LNCAP (cell line): Measurements from ENCODE around the gene TNS3.

Source experiments
- TF ChIP-seq, protein P1 (sequence below): fragments of 450-650 bp; IDR thresholded peaks from 2 replicates; pipeline ENCODE4 v1.5.1; 2017; ENCODE audit warnings: mild to moderate bottlenecking

Gene TNS3

DNA sequence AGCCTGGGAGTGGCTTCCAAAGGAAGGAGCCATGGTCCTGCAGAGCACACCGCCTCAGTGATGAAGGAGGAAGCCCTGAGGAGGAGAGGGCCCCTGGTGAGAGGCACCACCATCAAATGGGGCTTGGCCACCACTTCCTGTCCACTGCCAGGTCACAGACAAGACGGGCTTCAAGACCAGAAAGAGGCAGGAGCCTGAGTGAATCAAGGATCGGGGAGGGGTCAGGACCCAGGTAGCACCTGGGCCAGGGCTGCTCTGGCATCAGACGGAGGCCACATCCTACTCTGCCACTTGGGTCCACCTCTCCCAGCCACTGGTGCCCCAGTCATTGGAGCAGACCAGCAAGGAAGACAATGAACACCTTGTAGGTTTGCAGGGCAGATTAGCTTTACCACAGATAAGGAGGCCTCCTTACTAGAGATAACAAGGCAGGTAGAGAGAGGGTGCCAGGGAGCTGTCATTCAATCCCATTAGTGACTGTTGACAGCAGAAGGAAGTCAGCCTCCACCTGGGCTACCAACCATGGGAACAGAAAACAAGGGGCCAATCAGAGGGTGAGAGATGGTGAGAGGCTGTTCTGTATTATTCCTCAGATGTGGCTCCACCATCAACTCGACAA is 143.4 kb downstream of the TNS3 start:
- TF ChIP-seq, protein P1, sequence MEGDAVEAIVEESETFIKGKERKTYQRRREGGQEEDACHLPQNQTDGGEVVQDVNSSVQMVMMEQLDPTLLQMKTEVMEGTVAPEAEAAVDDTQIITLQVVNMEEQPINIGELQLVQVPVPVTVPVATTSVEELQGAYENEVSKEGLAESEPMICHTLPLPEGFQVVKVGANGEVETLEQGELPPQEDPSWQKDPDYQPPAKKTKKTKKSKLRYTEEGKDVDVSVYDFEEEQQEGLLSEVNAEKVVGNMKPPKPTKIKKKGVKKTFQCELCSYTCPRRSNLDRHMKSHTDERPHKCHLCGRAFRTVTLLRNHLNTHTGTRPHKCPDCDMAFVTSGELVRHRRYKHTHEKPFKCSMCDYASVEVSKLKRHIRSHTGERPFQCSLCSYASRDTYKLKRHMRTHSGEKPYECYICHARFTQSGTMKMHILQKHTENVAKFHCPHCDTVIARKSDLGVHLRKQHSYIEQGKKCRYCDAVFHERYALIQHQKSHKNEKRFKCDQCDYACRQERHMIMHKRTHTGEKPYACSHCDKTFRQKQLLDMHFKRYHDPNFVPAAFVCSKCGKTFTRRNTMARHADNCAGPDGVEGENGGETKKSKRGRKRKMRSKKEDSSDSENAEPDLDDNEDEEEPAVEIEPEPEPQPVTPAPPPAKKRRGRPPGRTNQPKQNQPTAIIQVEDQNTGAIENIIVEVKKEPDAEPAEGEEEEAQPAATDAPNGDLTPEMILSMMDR: no peak

DNA sequence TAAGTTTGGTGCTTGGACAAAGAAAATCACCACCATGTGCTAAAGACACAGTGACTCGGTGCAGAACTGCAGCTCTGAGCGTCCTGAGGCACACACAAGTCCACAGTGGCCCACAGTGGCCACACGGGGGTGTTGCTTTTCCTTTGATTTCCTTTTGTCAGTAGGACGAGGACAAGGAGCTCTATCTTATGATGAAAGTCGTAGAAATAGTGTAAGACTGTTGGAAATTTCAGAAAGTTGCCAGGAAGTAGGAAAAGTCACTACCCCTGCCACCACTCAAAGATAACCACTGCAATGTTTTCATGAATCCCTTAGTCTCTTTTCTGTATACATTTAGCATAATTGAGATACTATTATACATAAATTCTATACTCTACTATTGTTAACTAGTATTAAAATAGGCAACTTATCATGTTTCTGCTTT is 146.0 kb downstream of the TNS3 start:
- TF ChIP-seq, protein P1: peak; percentile 83

DNA sequence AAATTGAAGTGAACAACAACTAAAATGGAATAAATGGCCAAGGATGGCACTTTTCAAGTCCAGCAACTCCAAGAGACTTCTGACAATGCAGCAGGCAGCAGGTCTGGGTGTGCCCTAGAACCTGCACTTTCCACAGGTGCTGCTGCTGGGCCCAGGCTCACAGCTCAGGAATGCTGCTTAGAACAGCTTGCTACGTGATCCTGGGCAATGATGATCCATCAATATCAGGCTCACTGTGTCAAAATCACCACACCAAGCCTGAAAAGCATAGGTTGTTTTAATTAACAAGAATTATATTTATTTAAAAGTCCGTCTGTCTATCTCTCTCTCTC is 148.4 kb downstream of the TNS3 start:
- TF ChIP-seq, protein P1: no peak

- TF ChIP-seq, protein P1: no peak
Observed at GRCh38 chr7:47432671-47433563, 149.0 kb downstream of the TNS3 start.

GRCh38 chr7:47430422-47430821 is 151.5 kb downstream of the TNS3 start:
- TF ChIP-seq, protein P1: no peak

DNA sequence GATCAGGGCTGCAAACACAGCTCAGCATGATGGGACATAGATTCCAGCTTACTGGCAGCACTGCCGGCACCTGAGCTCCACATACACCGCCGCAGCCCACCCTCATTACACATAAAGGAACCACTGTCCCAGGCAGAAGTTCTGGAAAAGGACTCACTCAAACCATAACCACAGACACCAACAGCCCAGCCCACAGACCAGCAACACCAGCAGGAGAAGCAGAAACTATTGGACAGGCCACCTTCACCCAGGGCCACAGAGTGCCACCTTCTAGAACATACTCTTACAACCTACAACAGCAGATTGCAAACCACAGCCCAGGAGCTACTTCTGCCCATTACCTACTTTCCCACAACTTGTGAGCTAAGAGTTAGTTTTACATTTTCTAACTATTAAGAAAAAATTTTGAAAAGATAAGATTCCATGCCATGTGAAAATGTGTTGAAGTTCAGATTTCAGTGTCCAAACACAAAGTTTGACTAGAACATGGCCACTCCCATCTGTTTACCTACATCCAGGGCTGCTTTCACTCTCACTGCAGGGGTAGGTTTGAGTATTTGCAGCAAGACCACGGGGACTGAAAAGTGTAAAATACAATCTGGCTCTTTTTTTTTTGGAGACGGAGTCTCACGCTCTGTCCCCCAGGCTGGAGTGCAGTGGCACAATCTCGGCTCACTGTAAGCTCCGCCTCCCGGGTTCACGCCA is 153.0 kb downstream of the TNS3 start:
- TF ChIP-seq, protein P1: no peak

DNA sequence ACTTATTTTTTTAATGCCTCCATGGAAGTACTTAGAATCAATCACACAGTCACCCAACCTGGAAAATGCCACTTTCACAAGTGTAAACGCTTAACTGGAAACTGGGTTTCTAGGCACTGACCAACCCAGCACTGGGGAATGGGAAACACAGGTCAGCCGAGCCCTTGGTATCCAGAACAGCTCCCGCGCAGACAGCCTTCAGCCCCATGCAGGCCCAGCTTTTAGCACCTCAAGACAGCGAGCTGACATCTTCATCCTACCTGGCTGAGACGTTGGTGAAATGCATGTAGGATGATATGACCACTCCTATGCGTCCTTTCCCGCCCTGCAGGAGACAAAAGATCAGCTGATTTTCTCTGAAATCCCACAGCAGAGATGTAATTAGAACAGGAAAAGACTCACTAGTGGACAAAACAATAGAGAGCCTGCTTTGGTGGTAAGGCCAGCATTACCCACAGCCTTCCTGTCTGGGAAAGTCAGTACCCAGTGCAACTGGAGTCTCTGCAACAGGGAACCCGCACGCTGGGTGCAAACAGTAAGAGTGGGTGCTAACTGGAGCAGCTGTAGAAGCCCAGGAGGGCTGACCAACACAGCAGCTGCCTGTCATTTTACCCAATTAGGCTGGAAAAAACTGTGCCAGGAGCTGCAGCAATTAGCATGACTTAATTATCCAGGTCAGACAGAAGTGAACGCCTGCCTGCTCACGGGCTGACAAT is 153.7 kb downstream of the TNS3 start:
- TF ChIP-seq, protein P1: no peak
